B cell (primary cell): ENCODE results near the gene ALDH1A1.

Experiments
- CTCF ChIP-seq: fragments of 200-600 bp; IDR thresholded peaks from one replicate; pipeline ENCODE4 v1.8.0; 2022; ENCODE audit warnings: antibody characterized with exemption, mild to moderate bottlenecking
- EZH2 ChIP-seq: IDR thresholded peaks from 2 replicates; pipeline ENCODE4 v1.6.1; 2012; ENCODE audit warnings: borderline replicate concordance, low read depth, mild to moderate bottlenecking, moderate library complexity, low read length; ENCODE audit not compliant: insufficient read depth, poor library complexity, severe bottlenecking

GRCh38 chr9:72896439-72896838, 56.4 kb downstream of the ALDH1A1 start:
- TF ChIP-seq EZH2, result no peak
- TF ChIP-seq CTCF, result no peak
